ENCODE data around the gene MINDY4.

MINDY4 gene

GRCh38 chr7:30937416-30937815 is 166.2 kb downstream of the MINDY4 start:
- Histone ChIP-seq H3K27ac (ENCODE audit: low read depth, low read length) (no peak overlapping the region), H3K4me3 (ENCODE audit: insufficient read depth, low read length, poor library complexity, severe bottlenecking) (no peak overlapping the region), H3K4me2 (ENCODE audit: low read depth, low read length, poor library complexity, severe bottlenecking) (no peak overlapping the region), H3K27me3 (ENCODE audit: low read length) (no peaks in the 10 kb centered on the region), H3K9me2 (replicated peaks; ENCODE audit: insufficient read depth, low read length) (no peaks in the 10 kb centered on the region), H3K9ac (ENCODE audit: low read length) (no peak overlapping the region), H3F3A (ENCODE audit: insufficient read depth) (no peaks in the 10 kb centered on the region), H3K9me3 (ENCODE audit: insufficient read depth, low read length) (no peaks in the 10 kb centered on the region), H2AFZ (ENCODE audit: low read depth, low read length, severe bottlenecking) (no peak overlapping the region), H3K79me2 (ENCODE audit: insufficient read depth, low read length) (no peaks in the 10 kb centered on the region), H4K20me1 (ENCODE audit: low read depth, low read length) (no peaks in the 10 kb centered on the region), H3K36me3 (ENCODE audit: low read length) (no peaks in the 10 kb centered on the region)
- TF ChIP-seq CTCF (IDR thresholded peaks at IDR 0.05; ENCODE audit: insufficient read depth, low read length, poor library complexity, severe bottlenecking), result no peak
- TF ChIP-seq EZH2phosphoT487 (conservative IDR thresholded peaks at IDR 0.05; ENCODE audit: low read length), result no peak

GRCh38 chr7:30938435-30939316 is 167.5 kb downstream of the MINDY4 start:
- Histone ChIP-seq H3K36me3 (ENCODE audit: low read length) (no peaks in the 10 kb centered on the region), H3K4me2 (ENCODE audit: low read depth, low read length, poor library complexity, severe bottlenecking) (no peak overlapping the region), H3K27me3 (ENCODE audit: low read length) (no peaks in the 10 kb centered on the region), H3K9me3 (ENCODE audit: insufficient read depth, low read length) (no peaks in the 10 kb centered on the region), H3K4me3 (ENCODE audit: insufficient read depth, low read length, poor library complexity, severe bottlenecking) (no peak overlapping the region), H3K27ac (ENCODE audit: low read depth, low read length) (no peak overlapping the region), H2AFZ (ENCODE audit: low read depth, low read length, severe bottlenecking) (no peak overlapping the region), H3F3A (ENCODE audit: insufficient read depth) (no peaks in the 10 kb centered on the region), H4K20me1 (ENCODE audit: low read depth, low read length) (no peaks in the 10 kb centered on the region), H3K9me2 (replicated peaks; ENCODE audit: insufficient read depth, low read length) (no peaks in the 10 kb centered on the region), H3K9ac (ENCODE audit: low read length) (no peak overlapping the region), H3K79me2 (ENCODE audit: insufficient read depth, low read length) (no peaks in the 10 kb centered on the region)
- TF ChIP-seq EZH2phosphoT487 (conservative IDR thresholded peaks at IDR 0.05; ENCODE audit: low read length), result no peak
- TF ChIP-seq CTCF (IDR thresholded peaks at IDR 0.05; ENCODE audit: insufficient read depth, low read length, poor library complexity, severe bottlenecking), result peak; percentile 98

- H3K4me3 ChIP-seq (ENCODE audit: insufficient read depth, low read length, poor library complexity, severe bottlenecking), result no peak overlapping the region
- no peaks in the 10 kb centered on the region for H4K20me1 ChIP-seq (ENCODE audit: low read depth, low read length)
- no peaks in the 10 kb centered on the region for H3K36me3 ChIP-seq (ENCODE audit: low read length)
- no peak for TF ChIP-seq CTCF (IDR thresholded peaks at IDR 0.05; ENCODE audit: insufficient read depth, low read length, poor library complexity, severe bottlenecking)
- no peak for TF ChIP-seq EZH2phosphoT487 (conservative IDR thresholded peaks at IDR 0.05; ENCODE audit: low read length)
- H3K9me2 ChIP-seq (replicated peaks; ENCODE audit: insufficient read depth, low read length), result no peaks in the 10 kb centered on the region
- H3K79me2 ChIP-seq (ENCODE audit: insufficient read depth, low read length), result no peaks in the 10 kb centered on the region
- no peak overlapping the region for H3K27ac ChIP-seq (ENCODE audit: low read depth, low read length)
- no peaks in the 10 kb centered on the region for H3K9me3 ChIP-seq (ENCODE audit: insufficient read depth, low read length)
- no peak overlapping the region for H3K4me2 ChIP-seq (ENCODE audit: low read depth, low read length, poor library complexity, severe bottlenecking)
- H3F3A ChIP-seq (ENCODE audit: insufficient read depth), result no peaks in the 10 kb centered on the region
- no peak overlapping the region for H3K9ac ChIP-seq (ENCODE audit: low read length)
- H3K27me3 ChIP-seq (ENCODE audit: low read length), result 0 out of 2 replicates have a peak, but pooled peaks cover 4% of the 10 kb centered on the region
- no peak overlapping the region for H2AFZ ChIP-seq (ENCODE audit: low read depth, low read length, severe bottlenecking)
These were observed 170.5 kb downstream of the MINDY4 start for GRCh38 chr7:30941582-30942323.

All from SU-DHL-6 (cell line).